Endothelial cell (in vitro differentiated cells): Measurements from ENCODE around the gene FARS2. TPM values are rescaled to one million over a fixed set of nuclear protein-coding genes. Genes with fewer than 3 reads are reported as not detected.

ENCODE experiments used
- DNase-seq: peaks from one replicate; pipeline ENCODE4 v3.0.0; 2021; ENCODE audit warnings: low spot score
- H3K27ac Mint-ChIP-seq: one replicate; pipeline ENCODE4 v1.8.0; 2021; ENCODE audit warnings: mixed read lengths, inconsistent platforms; ENCODE audit not compliant: unreplicated experiment
- H3K27me3 Mint-ChIP-seq: one replicate; pipeline ENCODE4 v1.8.0; 2021; ENCODE audit warnings: mild to moderate bottlenecking, moderate library complexity, mixed read lengths, inconsistent platforms; ENCODE audit not compliant: unreplicated experiment
- H3K36me3 Mint-ChIP-seq: one replicate; pipeline ENCODE4 v1.8.0; 2021; ENCODE audit warnings: mild to moderate bottlenecking, low read depth, mixed read lengths, inconsistent platforms; ENCODE audit not compliant: unreplicated experiment
- H3K4me1 Mint-ChIP-seq: one replicate; pipeline ENCODE4 v1.8.0; 2021; ENCODE audit warnings: mild to moderate bottlenecking, mixed read lengths, inconsistent platforms; ENCODE audit not compliant: unreplicated experiment
- H3K4me3 Mint-ChIP-seq: one replicate; pipeline ENCODE4 v1.8.0; 2021; ENCODE audit warnings: mild to moderate bottlenecking, mixed read lengths, inconsistent platforms; ENCODE audit not compliant: unreplicated experiment
- H3K9me3 Mint-ChIP-seq: one replicate; pipeline ENCODE4 v1.8.0; 2021; ENCODE audit warnings: mixed read lengths, inconsistent platforms; ENCODE audit not compliant: unreplicated experiment
- CTCF ChIP-seq: fragments of 200-600 bp; sonication (generic); IDR thresholded peaks from one replicate; pipeline ENCODE4 v1.5.0; 2021; ENCODE audit warnings: antibody characterized with exemption; ENCODE audit not compliant: unreplicated experiment
- total RNA-seq: library from RNA; stranded (reverse); fragmentation: NEBNext Ultra II Directional; extraction: Animal tissue kit (Norgen Biotek cat#: 25700); gene quantifications from one replicate; pipeline ENCODE4 v1.2.1, GENCODE V29; 2021; ENCODE audit not compliant: unreplicated experiment

FARS2 gene
- total RNA-seq, 1 donor from 2014 or later, result 17.8 TPM

DNA sequence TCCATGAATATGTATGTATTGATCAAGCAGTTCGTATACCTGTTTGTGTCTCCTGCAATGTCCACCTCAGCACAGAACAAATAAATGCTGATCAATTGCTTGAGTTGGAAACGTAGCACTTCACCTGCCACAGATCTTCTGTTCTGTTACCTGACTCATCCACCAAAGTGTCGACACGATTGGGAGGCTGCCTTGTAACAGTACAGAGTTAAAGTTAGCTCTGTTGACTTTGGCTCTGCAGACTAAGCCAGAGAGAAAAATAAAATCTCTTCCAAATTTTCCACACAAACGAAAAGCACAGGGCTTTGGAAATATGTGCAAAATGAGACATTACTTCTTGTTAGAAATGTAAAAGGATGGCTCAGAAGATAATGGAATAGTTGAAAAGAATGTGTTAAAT, 500.1 kb downstream of the FARS2 start:
- DNase-seq, result no peak
- Mint-ChIP-seq H3K27ac (no peak overlapping the region), H3K4me1 (peaks cover 4% of the 10 kb centered on the region), H3K9me3 (no peaks in the 10 kb centered on the region), H3K27me3 (peaks cover 4% of the 10 kb centered on the region), H3K4me3 (no peak overlapping the region), H3K36me3 (no peaks in the 10 kb centered on the region)
- no peak for TF ChIP-seq CTCF

GRCh38 chr6:5762561-5762968, 501.3 kb downstream of the FARS2 start:
- H3K27ac Mint-ChIP-seq, result no peak overlapping the region
- H3K9me3 Mint-ChIP-seq, result peaks cover 4% of the 10 kb centered on the region
- no peak for DNase-seq
- no peaks in the 10 kb centered on the region for H3K36me3 Mint-ChIP-seq
- H3K4me1 Mint-ChIP-seq, result peaks cover 4% of the 10 kb centered on the region
- H3K4me3 Mint-ChIP-seq, result no peak overlapping the region
- no peak for TF ChIP-seq CTCF
- peaks cover 4% of the 10 kb centered on the region for H3K27me3 Mint-ChIP-seq

DNA sequence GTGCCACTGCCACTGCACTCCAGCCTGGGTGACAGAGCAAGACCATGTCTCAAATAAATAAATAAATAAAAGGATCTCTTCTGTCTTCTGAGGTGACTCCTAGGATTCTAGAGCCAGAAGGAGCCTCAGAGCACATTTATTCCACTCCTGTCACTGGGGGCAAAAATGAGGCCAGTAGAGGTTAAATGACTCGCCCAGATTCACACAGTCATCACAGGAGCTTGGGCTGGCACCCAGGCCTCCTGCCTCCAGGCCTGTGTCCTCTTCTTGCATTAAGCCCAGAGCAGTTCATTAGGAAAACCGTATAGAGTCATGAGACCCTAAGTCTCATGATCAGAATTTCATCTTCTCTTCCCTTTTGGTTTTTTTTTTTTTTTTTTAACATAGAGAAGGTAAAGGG, 502.1 kb downstream of the FARS2 start:
- peaks cover 4% of the 10 kb centered on the region for H3K27me3 Mint-ChIP-seq
- H3K9me3 Mint-ChIP-seq, result peaks cover 6% of the 10 kb centered on the region
- H3K4me3 Mint-ChIP-seq, result no peak overlapping the region
- H3K36me3 Mint-ChIP-seq, result peaks cover 1% of the 10 kb centered on the region
- H3K4me1 Mint-ChIP-seq, result peaks cover 4% of the 10 kb centered on the region
- no peak for TF ChIP-seq CTCF
- DNase-seq, result no peak
- no peak overlapping the region for H3K27ac Mint-ChIP-seq

GRCh38 chr6:5763871-5764270, 502.6 kb downstream of the FARS2 start:
- Mint-ChIP-seq H3K27ac (no peak overlapping the region), H3K9me3 (peaks cover 6% of the 10 kb centered on the region), H3K27me3 (peaks cover 4% of the 10 kb centered on the region), H3K36me3 (peaks cover 6% of the 10 kb centered on the region), H3K4me1 (peaks cover 4% of the 10 kb centered on the region), H3K4me3 (no peak overlapping the region)
- no peak for DNase-seq
- TF ChIP-seq CTCF, result no peak

GRCh38 chr6:5764401-5764955, 503.2 kb downstream of the FARS2 start:
- peaks cover 10% of the 10 kb centered on the region for H3K36me3 Mint-ChIP-seq
- H3K9me3 Mint-ChIP-seq, result peaks cover 6% of the 10 kb centered on the region
- H3K4me3 Mint-ChIP-seq, result no peak overlapping the region
- no peak for TF ChIP-seq CTCF
- H3K4me1 Mint-ChIP-seq, result peaks cover 4% of the 10 kb centered on the region
- no peak for DNase-seq
- peaks cover 4% of the 10 kb centered on the region for H3K27me3 Mint-ChIP-seq
- H3K27ac Mint-ChIP-seq, result no peak overlapping the region
